Mesendoderm (in vitro differentiated cells): ENCODE measurements around the gene ICA1.
A peak's percentile ranks its signal among the peaks of the same experiment; 100 is the strongest.

Source experiments
- DNase-seq: peaks from one replicate; pipeline ENCODE4 v3.0.0; 2013
- H2AK5ac ChIP-seq: 2 replicates; pipeline ENCODE4 v1.6.1; 2013; ENCODE audit warnings: low read length, inconsistent platforms
- H2BK120ac ChIP-seq: 2 replicates; pipeline ENCODE4 v1.6.1; 2013; ENCODE audit warnings: low read depth, mild to moderate bottlenecking, low read length, moderate library complexity, mixed read lengths
- H2BK15ac ChIP-seq: replicated peaks from 2 replicates; pipeline ENCODE4 v1.6.1; 2013; ENCODE audit warnings: low read depth, mild to moderate bottlenecking, moderate library complexity
- H2BK5ac ChIP-seq: 2 replicates; pipeline ENCODE4 v1.6.1; 2013; ENCODE audit warnings: low read length, inconsistent platforms
- H3K18ac ChIP-seq: 2 replicates; pipeline ENCODE4 v1.6.1; 2013; ENCODE audit warnings: mild to moderate bottlenecking, low read length, mixed read lengths
- H3K23ac ChIP-seq: one replicate; pipeline ENCODE4 v1.6.1; 2013; ENCODE audit warnings: low read length
- H3K27ac ChIP-seq: 2 replicates; pipeline ENCODE4 v1.5.1; 2013; ENCODE audit warnings: low read depth, mild to moderate bottlenecking, inconsistent platforms, low read length, moderate library complexity
- H3K27me3 ChIP-seq: 2 replicates; pipeline ENCODE4 v1.6.1; 2013; ENCODE audit warnings: low read length, control low read depth, mild to moderate bottlenecking, inconsistent platforms; ENCODE audit not compliant: insufficient read depth, poor library complexity
- H3K36me3 ChIP-seq: 2 replicates; pipeline ENCODE4 v1.6.1; 2013; ENCODE audit warnings: low read length, inconsistent platforms; ENCODE audit not compliant: control insufficient read depth, insufficient read depth
- H3K4ac ChIP-seq: one replicate; pipeline ENCODE4 v1.6.1; 2013; ENCODE audit warnings: low read depth, mild to moderate bottlenecking, low read length, moderate library complexity
- H3K4me1 ChIP-seq: 2 replicates; pipeline ENCODE4 v1.6.1; 2013; ENCODE audit warnings: low read depth, low read length, inconsistent platforms; ENCODE audit not compliant: control insufficient read depth
- H3K4me2 ChIP-seq: 2 replicates; pipeline ENCODE4 v1.6.1; 2013; ENCODE audit warnings: low read length
- H3K4me3 ChIP-seq: 2 replicates; pipeline ENCODE4 v1.5.1; 2013; ENCODE audit warnings: mild to moderate bottlenecking, low read length
- H3K56ac ChIP-seq: one replicate; pipeline ENCODE4 v1.6.1; 2013; ENCODE audit warnings: low read length
- H3K79me1 ChIP-seq: 2 replicates; pipeline ENCODE4 v1.6.1; 2013; ENCODE audit warnings: low read length, inconsistent platforms
- H3K79me2 ChIP-seq: 2 replicates; pipeline ENCODE4 v1.6.1; 2013; ENCODE audit warnings: mild to moderate bottlenecking, low read length; ENCODE audit not compliant: control insufficient read depth, insufficient read depth
- H3K9ac ChIP-seq: 2 replicates; pipeline ENCODE4 v1.6.1; 2013; ENCODE audit warnings: low read length, inconsistent platforms
- H4K5ac ChIP-seq: one replicate; pipeline ENCODE4 v1.6.1; 2013; ENCODE audit warnings: low read length
- H4K8ac ChIP-seq: one replicate; pipeline ENCODE4 v1.6.1; 2013; ENCODE audit warnings: low read depth, mild to moderate bottlenecking, control low read depth, low read length, moderate library complexity
- WGBS: extraction: QIAGEN DNeasy Blood & Tissue Kit; methylation state at CpG from one replicate; pipeline ENCODE4 v1.1.7; 2013; ENCODE audit warnings: low lambda C conversion rate, missing lambda C conversion rate; ENCODE audit not compliant: insufficient coverage; ENCODE audit errors: extremely low coverage; 5-methylcytosine and 5-hydroxymethylcytosine counted together

ICA1 gene

DNA sequence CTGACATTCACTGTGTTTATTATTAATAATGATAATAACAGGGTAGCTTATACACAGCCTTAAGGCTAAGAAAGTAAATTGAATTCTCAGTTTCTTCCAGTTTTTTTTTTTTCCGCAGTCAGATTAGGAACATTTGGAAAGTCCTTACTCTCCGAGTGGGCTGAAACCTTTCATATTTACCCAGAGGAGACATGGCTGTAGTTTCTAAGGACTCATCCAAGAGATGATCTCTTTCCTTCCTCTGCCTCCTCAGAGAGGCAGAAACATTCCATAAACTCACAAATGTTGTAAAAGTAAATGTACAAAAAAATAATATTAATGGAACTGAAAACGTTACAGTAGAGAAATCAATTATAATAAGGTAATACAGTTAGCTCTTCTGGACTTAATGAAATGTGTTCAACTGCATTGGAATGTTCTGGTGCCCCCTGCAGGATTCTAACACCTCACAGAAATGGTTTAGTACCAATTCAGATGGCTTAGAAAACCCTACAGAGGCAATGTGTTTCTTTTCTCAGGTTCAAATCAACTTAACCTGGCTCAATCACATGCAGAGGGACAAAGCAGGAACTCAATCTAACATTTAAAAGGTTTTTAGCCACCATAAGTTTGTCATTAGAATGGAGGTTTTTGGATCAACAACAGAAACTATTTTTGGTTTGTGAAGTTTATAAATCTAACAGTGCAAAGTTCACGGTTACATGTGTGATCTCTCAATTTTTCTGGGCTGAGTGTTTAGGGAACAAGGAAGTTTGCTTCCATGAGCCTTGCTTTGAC, 71.7 kb downstream of the ICA1 start:
- H3K23ac ChIP-seq, result no peak overlapping the region
- no peak overlapping the region for H2AK5ac ChIP-seq
- no peak overlapping the region for H3K27ac ChIP-seq
- H3K36me3 ChIP-seq, result no peaks in the 10 kb centered on the region
- no peak overlapping the region for H2BK120ac ChIP-seq
- no peak overlapping the region for H3K18ac ChIP-seq
- no peak overlapping the region for H3K4ac ChIP-seq
- no peak overlapping the region for H3K4me3 ChIP-seq
- H3K9ac ChIP-seq, result no peak overlapping the region
- no peaks in the 10 kb centered on the region for H3K4me1 ChIP-seq
- H3K4me2 ChIP-seq, result no peak overlapping the region
- no peaks in the 10 kb centered on the region for H3K27me3 ChIP-seq
- H4K5ac ChIP-seq, result no peak overlapping the region
- H2BK5ac ChIP-seq, result no peak overlapping the region
- H4K8ac ChIP-seq, result no peak overlapping the region
- H2BK15ac ChIP-seq, result no peak overlapping the region
- H3K56ac ChIP-seq, result no peak overlapping the region
- peak; percentile 71 for DNase-seq
- no CpG with 5 or more reads among the region's 4 CpGs for WGBS
- H3K79me2 ChIP-seq, result no peaks in the 10 kb centered on the region
- H3K79me1 ChIP-seq, result no peaks in the 10 kb centered on the region

DNA sequence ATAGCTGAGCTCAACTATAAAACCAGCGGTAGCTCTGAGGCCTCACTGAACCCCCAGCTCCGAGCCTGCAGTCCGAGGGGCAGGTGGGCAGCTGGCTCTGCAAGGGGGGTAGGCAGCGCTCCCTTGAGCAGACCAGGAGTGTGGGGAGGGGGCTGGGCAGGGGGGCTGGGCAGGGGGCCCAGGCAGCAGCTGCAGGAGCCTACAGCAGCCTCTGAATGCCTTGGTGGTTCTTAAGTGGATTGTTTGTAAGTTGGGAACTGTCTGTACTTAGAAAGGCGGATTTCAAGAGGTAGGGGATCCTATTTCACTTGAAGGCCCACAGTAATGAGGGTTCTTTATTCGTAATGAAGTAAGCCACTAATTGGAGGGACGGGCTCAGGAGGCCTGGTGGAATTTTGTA, 72.3 kb downstream of the ICA1 start:
- Histone ChIP-seq H3K27me3 (no peaks in the 10 kb centered on the region), H3K4ac (no peak overlapping the region), H4K8ac (no peak overlapping the region), H3K27ac (no peak overlapping the region), H3K36me3 (no peaks in the 10 kb centered on the region), H3K4me2 (no peak overlapping the region), H3K4me1 (no peaks in the 10 kb centered on the region), H2BK15ac (no peak overlapping the region), H4K5ac (no peak overlapping the region), H3K4me3 (no peak overlapping the region), H3K18ac (peak overlapping the region; percentile 53), H2BK5ac (no peak overlapping the region), H3K56ac (no peak overlapping the region), H3K79me1 (no peaks in the 10 kb centered on the region), H3K79me2 (no peaks in the 10 kb centered on the region), H2BK120ac (no peak overlapping the region), H3K23ac (no peak overlapping the region), H2AK5ac (no peak overlapping the region), H3K9ac (no peak overlapping the region)
- DNase-seq, result peak; percentile 45
- no CpG with 5 or more reads among the region's 7 CpGs for WGBS

DNA sequence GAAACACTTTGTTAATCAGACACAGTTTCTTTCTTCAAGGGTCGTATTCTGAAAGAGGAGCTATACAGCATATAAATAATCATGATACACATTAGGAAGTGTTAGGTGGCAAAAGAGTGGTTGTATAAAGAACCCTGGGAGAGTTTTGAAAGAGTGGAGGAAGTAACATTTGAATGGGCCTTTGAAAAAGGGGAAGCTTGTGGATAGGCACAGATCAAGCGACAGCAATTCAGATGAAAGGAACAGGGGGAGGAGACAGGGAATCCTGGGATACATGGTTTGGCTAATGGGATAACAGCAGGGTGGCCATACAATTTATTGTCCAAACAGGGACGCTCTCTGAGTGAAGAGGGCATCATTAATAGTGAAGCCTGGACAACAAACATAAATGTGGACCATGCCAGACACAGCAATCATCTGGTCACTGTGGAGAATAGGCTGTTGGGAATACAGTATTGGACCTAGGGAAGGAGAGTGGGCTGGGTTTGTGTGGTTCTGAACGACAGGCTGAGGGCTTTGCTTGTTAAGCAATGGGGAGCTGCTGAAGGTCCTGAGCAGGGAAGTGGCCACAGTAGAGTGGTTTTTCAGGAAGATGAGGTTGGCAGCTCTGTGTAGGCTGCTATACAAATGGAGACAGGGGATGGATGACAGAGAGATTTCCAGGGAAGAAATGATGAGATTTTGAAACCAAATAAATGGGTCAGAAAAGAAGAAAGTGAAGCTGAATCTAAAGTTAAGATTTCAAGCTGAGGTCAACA, 75.9 kb downstream of the ICA1 start:
- H3K4me2 ChIP-seq, result no peak overlapping the region
- no peaks in the 10 kb centered on the region for H3K36me3 ChIP-seq
- H4K5ac ChIP-seq, result no peak overlapping the region
- no peaks in the 10 kb centered on the region for H3K4me1 ChIP-seq
- H2AK5ac ChIP-seq, result no peak overlapping the region
- no peaks in the 10 kb centered on the region for H3K79me2 ChIP-seq
- no peak overlapping the region for H3K23ac ChIP-seq
- no peak overlapping the region for H4K8ac ChIP-seq
- no peak for DNase-seq
- no peak overlapping the region for H3K4me3 ChIP-seq
- H2BK15ac ChIP-seq, result no peak overlapping the region
- no peaks in the 10 kb centered on the region for H3K27me3 ChIP-seq
- H3K9ac ChIP-seq, result no peak overlapping the region
- no peak overlapping the region for H3K18ac ChIP-seq
- H3K79me1 ChIP-seq, result no peaks in the 10 kb centered on the region
- no peak overlapping the region for H3K56ac ChIP-seq
- H3K27ac ChIP-seq, result no peak overlapping the region
- no peak overlapping the region for H3K4ac ChIP-seq
- no peak overlapping the region for H2BK120ac ChIP-seq
- no peak overlapping the region for H2BK5ac ChIP-seq
- WGBS, result no CpG with 5 or more reads among the region's 4 CpGs

DNA sequence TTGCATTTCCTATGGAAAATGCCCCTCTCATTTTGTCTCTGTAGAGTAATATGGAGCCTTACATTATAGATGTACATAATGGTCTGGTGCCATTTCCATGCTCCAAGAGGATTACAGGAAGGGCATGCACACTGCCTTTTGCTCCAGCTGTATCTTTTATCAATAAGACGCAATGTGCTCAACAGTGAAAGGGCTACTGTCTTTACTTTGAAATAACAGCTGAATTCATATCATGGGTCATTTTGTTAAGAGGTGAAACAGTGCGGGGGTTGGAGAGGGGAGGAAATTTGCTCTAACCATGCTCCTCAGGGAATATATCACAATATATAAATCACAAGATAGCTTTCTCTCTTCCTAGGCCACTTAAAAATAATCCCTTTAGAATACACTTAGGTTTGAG, 77.7 kb downstream of the ICA1 start:
- H4K8ac ChIP-seq, result no peak overlapping the region
- no peaks in the 10 kb centered on the region for H3K27me3 ChIP-seq
- H3K56ac ChIP-seq, result no peak overlapping the region
- H3K79me1 ChIP-seq, result no peaks in the 10 kb centered on the region
- H2BK5ac ChIP-seq, result no peak overlapping the region
- no peak overlapping the region for H2BK15ac ChIP-seq
- no peak overlapping the region for H2AK5ac ChIP-seq
- H3K79me2 ChIP-seq, result no peaks in the 10 kb centered on the region
- no peak overlapping the region for H3K23ac ChIP-seq
- no peak overlapping the region for H3K4ac ChIP-seq
- H3K4me2 ChIP-seq, result no peak overlapping the region
- no CpG with 5 or more reads among the region's 2 CpGs for WGBS
- no peaks in the 10 kb centered on the region for H3K4me1 ChIP-seq
- no peak overlapping the region for H3K18ac ChIP-seq
- H4K5ac ChIP-seq, result no peak overlapping the region
- H3K4me3 ChIP-seq, result no peak overlapping the region
- DNase-seq, result no peak
- no peak overlapping the region for H3K27ac ChIP-seq
- H3K9ac ChIP-seq, result no peak overlapping the region
- no peak overlapping the region for H2BK120ac ChIP-seq
- H3K36me3 ChIP-seq, result no peaks in the 10 kb centered on the region

DNA sequence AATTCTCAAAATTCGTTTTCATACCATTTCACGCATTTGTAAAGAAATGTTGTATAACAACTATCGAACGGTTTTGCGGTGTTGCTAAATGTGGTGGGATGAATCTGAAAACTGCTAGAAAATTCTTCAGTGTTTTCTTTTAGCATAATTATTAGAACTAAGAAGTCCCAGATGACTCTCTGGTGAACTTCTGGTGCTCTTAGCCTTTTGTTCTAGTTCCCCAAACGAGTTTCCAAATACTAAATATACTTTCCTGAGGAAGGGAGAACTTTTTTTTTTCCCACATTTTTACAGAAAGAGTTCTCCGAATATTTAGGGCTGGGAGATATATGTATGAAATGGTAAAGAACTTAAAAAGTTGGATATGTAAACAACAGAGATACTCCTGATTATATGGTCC, 82.5 kb downstream of the ICA1 start:
- H3K79me2 ChIP-seq, result no peaks in the 10 kb centered on the region
- H4K5ac ChIP-seq, result no peak overlapping the region
- H3K79me1 ChIP-seq, result no peaks in the 10 kb centered on the region
- H2AK5ac ChIP-seq, result no peak overlapping the region
- H3K36me3 ChIP-seq, result no peaks in the 10 kb centered on the region
- no peak overlapping the region for H3K27ac ChIP-seq
- H3K18ac ChIP-seq, result no peak overlapping the region
- H3K4me2 ChIP-seq, result no peak overlapping the region
- no CpG with 5 or more reads among the region's 7 CpGs for WGBS
- no peak overlapping the region for H4K8ac ChIP-seq
- H3K4me3 ChIP-seq, result no peak overlapping the region
- no peak for DNase-seq
- H3K4me1 ChIP-seq, result peaks cover 2% of the 10 kb centered on the region
- no peak overlapping the region for H3K23ac ChIP-seq
- H3K27me3 ChIP-seq, result no peaks in the 10 kb centered on the region
- no peak overlapping the region for H3K9ac ChIP-seq
- H3K4ac ChIP-seq, result no peak overlapping the region
- H2BK15ac ChIP-seq, result no peak overlapping the region
- H2BK5ac ChIP-seq, result no peak overlapping the region
- H2BK120ac ChIP-seq, result no peak overlapping the region
- H3K56ac ChIP-seq, result no peak overlapping the region
